Parietal lobe (tissue), 1 donor: ENCODE measurements around the gene ZNF239. TPM values are rescaled to one million over a fixed set of nuclear protein-coding genes. Genes with fewer than 3 reads are reported as not detected.

Experiments
- total RNA-seq: library from RNA; depleted of rRNA; stranded (reverse); fragments of >200 nt; gene quantifications from one replicate; pipeline ENCODE4 v1.2.3, GENCODE V29; 2014

The ZNF239 gene
- 19.4 TPM for total RNA-seq

DNA sequence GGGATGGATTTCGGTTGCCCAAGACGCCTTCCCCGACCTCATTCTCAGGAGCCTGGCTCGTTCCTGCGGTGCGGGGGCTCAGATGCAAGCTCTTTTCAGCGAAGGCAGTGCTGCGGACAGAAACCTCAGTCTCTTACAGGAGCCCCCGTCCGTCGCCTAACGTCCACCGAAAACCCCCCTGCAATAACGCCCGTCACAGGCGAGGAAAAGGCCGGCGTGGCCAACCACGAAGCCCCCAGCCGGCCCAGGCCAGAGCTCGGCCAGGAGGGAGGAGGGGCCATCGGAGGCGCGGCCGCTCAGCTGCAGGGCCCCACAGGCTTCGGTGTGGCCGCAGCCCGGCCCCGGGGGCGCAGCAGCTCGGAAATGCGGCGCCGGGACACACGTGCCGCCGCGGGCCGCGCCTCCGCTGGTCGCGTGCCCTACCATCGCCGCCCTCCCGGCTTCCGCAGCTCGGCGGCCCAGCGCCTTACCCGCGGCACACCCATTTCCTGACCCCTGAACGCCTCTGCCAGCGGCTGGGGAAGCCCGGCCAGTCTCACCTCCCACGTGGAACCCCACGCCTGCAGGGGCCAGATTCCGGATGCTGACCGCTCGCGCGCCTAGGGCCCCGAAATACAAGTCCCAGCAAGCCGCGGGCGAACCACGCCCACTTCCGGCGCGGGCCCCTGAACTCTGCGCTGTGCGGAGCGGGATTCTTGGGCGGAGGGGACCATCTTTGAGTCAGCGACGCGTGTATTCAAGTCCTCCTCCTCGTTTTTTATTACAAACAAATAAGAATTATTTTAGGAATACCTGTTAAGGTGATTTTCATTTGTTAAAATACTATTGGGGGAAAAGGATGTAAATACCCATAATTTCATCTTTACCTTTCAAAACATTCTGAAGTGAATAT is at the start of gene ZNF239:
ZNF239 (minus strand) TSS at position 616 of the 892 bp plus-strand sequence. CDS start 16,537 bp downstream, outside the sequence.

DNA sequence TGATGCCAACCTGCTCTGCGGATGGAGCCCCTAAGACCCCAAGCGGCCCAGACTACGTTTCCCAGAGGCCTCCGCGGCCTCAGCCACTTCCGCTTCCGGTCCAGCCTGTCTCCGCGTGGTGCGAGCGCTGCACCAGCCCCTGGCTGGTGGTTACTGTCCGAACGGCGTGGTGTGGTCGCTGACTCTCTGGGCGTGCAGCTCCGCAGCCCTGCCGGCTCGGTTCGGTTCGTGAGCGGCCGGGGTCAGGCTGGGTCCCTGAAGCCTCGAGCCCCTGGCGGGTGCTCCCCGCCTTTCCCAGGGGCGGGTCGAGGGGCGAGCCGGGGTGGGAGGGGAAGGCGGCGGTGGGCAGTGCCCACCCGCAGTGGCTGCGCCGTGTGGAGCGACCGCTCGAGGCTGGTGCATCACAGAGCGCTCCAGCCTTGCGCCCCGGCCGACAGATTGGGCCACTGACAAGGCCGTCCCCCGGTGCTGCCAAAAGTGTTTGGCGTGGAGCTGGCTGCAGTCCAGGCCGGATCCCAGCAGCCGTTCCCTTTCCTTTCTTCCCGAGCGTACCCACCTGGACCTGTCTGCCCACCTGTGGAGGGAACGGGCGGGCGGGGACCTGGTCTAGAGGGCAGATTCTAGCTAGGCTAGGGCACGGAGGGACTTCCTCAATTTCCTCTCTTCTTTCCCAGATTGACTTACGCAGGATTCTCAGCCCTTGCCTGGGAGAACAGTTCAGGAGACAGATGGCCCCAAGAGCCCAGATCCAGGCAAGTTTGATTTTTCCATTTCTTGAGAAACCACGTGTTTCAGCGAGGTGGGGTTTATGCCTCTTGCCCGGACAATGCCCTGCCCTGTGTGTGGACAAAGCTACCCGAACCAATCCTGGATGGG is 32.1 kb upstream of the ZNF239 start, which contains the start of gene ZNF485:
ZNF485 (plus strand) TSS at position 116 of the 876 bp plus-strand sequence; CDS start at position 729, 613 bp downstream.

Other genes starting within 250 kb of the ZNF239 start
- not detected for gene FXYD4, start 203.0 kb downstream of the ZNF239 start, total RNA-seq
- 85.4 TPM for gene HNRNPF, start 165.4 kb downstream of the ZNF239 start, total RNA-seq
- gene ZNF487, start 137.5 kb downstream of the ZNF239 start, total RNA-seq, result 21.0 TPM
- gene ZNF485, start 31.8 kb upstream of the ZNF239 start, total RNA-seq, result 10.6 TPM
- gene ZNF32, start 74.3 kb upstream of the ZNF239 start, total RNA-seq, result 50.1 TPM